ENCODE measurements around the gene SSB. TPM values are rescaled to one million over a fixed set of nuclear protein-coding genes. Genes with fewer than 3 reads are reported as not detected.

The SSB gene
- total and polyA plus RNA-seq, 9 of the 15 experiments (the other 6 are each of a cell fraction or from before 2014, with no cell fraction given) = 317 to 849 (median 515) TPM

DNA sequence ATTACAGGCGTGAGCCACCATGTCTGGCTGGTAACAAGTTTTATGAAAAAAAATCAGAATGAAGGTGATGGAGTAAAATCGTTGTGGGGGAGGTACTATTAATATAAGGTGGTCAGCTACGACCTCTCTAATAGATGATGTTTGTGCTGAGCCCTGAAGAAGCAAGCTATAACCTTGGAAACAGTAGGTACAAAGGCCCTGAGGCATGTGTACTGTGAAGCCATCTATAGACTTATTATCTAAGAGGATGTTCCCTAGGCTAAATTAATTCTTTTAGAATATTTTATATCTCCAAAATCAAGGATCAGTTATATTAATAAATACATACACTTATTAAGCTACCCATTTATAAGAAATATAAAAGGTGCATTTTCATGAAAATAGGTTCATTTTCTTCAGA, 23.3 kb upstream of the SSB start:
- Histone ChIP-seq H3K27me3 (ENCODE audit: control insufficient read depth in 2 of 2, insufficient read depth in 2 of 2, low read length in 2 of 2) (no peaks in the 10 kb centered on the region), H3K9me1 (ENCODE audit: control insufficient read depth, insufficient read depth, low read length) (no peaks in the 10 kb centered on the region), H3K27ac (ENCODE audit: extremely low read depth, low read depth, low read length) (peak overlapping the region; percentile 12; the same call in 2 of the 3 replicates), H3K4me3 (no peak overlapping the region), H4K20me1 (replicated peaks; ENCODE audit: control insufficient read depth, insufficient read depth, low read length) (no peaks in the 10 kb centered on the region), H3K79me2 (ENCODE audit: control insufficient read depth, insufficient read depth, low read length) (no peaks in the 10 kb centered on the region), H3K4me1 (replicated peaks in 1 of 2; ENCODE audit: control insufficient read depth in 2 of 2, insufficient read depth in 2 of 2, low read length in 2 of 2) (peaks cover 0 to 6% of the 10 kb centered on the region in 2 experiments; a peak in 1 of 5 replicates), H3K9ac (ENCODE audit: insufficient read depth in 1 of 2, low read depth in 2 of 2, low read length in 2 of 2) (no peak overlapping the region), H2AFZ (ENCODE audit: low read depth, low read length) (peak overlapping the region; percentile 73), H3K4me2 (ENCODE audit: insufficient read depth, low read length) (no peak overlapping the region), H3K9me3 (replicated peaks; ENCODE audit: control insufficient read depth, insufficient read depth, low read depth, low read length) (no peaks in the 10 kb centered on the region), H3K36me3 (ENCODE audit: control insufficient read depth, insufficient read depth, low read length) (no peaks in the 10 kb centered on the region)
- DNase-seq (ENCODE audit: extremely low read depth in 1 of 4, low spot score in 3 of 4) = no peak
- in situ Hi-C loops (cut with MboI) (no loop called here), intact Hi-C loops (cut with micrococcal nuclease) (no loop called here)
- TF ChIP-seq MAFG (tag; conservative IDR thresholded peaks at IDR 0.05) = no peak
- TF ChIP-seq RBM25 (IDR thresholded peaks at IDR 0.05; ENCODE audit: low read depth, low read length, severe bottlenecking) = peak; percentile 94
- ChIA-PET CTCF (ENCODE audit: low intra/inter-chr PET ratio) (no interaction called here), POLR2A (interaction anchor here (1.0 to 2.1 kb wide), 4 partner anchors 12 to 40 kb away, joined by 3 to 5 read pairs (median 4); no protein-coding TSS in a partner anchor)
- ATAC-seq = no peak
- WGBS (ENCODE audit: insufficient coverage, low coverage, missing lambda C conversion rate) = 61% methylated on average over 3 of the region's 3 CpGs
- no TSS peak for BruUV-seq (replicated peaks)
- FAIRE-seq = no peak

DNA sequence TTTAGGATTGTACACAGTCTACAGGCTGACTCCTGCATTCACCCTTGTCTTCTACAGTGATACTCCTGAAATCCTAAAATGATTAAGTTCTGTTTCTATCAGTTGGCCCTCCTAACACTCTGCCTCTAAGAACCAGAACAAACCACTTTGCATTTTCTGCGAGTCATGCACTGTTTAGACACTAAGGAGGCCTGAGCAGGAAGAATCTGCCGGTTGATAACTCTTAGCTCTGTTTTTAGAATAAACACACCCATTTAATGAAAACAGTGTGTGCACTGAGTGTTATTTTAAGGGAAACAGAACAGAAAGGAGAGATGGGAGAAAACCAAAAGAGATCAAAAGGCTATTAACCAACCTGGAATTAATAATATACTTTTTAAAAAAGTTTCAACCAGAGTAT, 22.9 kb upstream of the SSB start:
- no peaks in the 10 kb centered on the region for H4K20me1 ChIP-seq (replicated peaks; ENCODE audit: control insufficient read depth, insufficient read depth, low read length)
- peak overlapping the region; percentile 73 for H2AFZ ChIP-seq (ENCODE audit: low read depth, low read length)
- ATAC-seq (peak; percentile 88), DNase-seq (ENCODE audit: extremely low read depth in 1 of 4, low spot score in 3 of 4) (peak in 2 of 4 experiments; percentile 38 to 62), FAIRE-seq (no peak)
- BruUV-seq (replicated peaks) = no TSS peak
- no peaks in the 10 kb centered on the region for H3K9me1 ChIP-seq (ENCODE audit: control insufficient read depth, insufficient read depth, low read length)
- no peaks in the 10 kb centered on the region for H3K27me3 ChIP-seq (ENCODE audit: control insufficient read depth in 2 of 2, insufficient read depth in 2 of 2, low read length in 2 of 2)
- H3K79me2 ChIP-seq (ENCODE audit: control insufficient read depth, insufficient read depth, low read length) = no peaks in the 10 kb centered on the region
- ChIA-PET CTCF (ENCODE audit: low intra/inter-chr PET ratio) (no interaction called here), POLR2A (interaction anchor here (0.6 to 2.1 kb wide), 6 partner anchors 12 to 41 kb away, joined by 3 to 6 read pairs (median 4); partner anchors contain the start of gene SSB)
- H3K36me3 ChIP-seq (ENCODE audit: control insufficient read depth, insufficient read depth, low read length) = no peaks in the 10 kb centered on the region
- peaks cover 0 to 6% of the 10 kb centered on the region in 2 experiments; a peak in 1 of 5 replicates for H3K4me1 ChIP-seq (replicated peaks in 1 of 2; ENCODE audit: control insufficient read depth in 2 of 2, insufficient read depth in 2 of 2, low read length in 2 of 2)
- H3K27ac ChIP-seq (ENCODE audit: extremely low read depth, low read depth, low read length) = peak overlapping the region; percentile 12; the same call in 2 of the 3 replicates
- no peak overlapping the region for H3K4me3 ChIP-seq
- H3K9ac ChIP-seq (ENCODE audit: insufficient read depth in 1 of 2, low read depth in 2 of 2, low read length in 2 of 2) = no peak overlapping the region
- no peaks in the 10 kb centered on the region for H3K9me3 ChIP-seq (replicated peaks; ENCODE audit: control insufficient read depth, insufficient read depth, low read depth, low read length)
- H3K4me2 ChIP-seq (ENCODE audit: insufficient read depth, low read length) = no peak overlapping the region
- 3% methylated on average over 2 of the region's 2 CpGs for WGBS (ENCODE audit: insufficient coverage, low coverage, missing lambda C conversion rate)
- intact Hi-C loops (cut with micrococcal nuclease) (no loop called here), in situ Hi-C loops (cut with MboI) (no loop called here)
- TF ChIP-seq RBM34 (IDR thresholded peaks at IDR 0.05; ENCODE audit: borderline replicate concordance, insufficient read depth, low read length) = no peak
- TF ChIP-seq KDM2B (CRISPR knock-in tag; IDR thresholded peaks at IDR 0.05) = no peak
- TF ChIP-seq NFE2 (IDR thresholded peaks at IDR 0.05; ENCODE audit: low read depth) = peak; percentile 90
- peak; percentile 46; the same call in 1 of the 2 replicates for TF ChIP-seq MAFF (IDR thresholded peaks at IDR 0.05; ENCODE audit: low read length)
- TF ChIP-seq POLR2AphosphoS5 (IDR thresholded peaks at IDR 0.05; ENCODE audit: control insufficient read depth, insufficient read depth, low read depth, low read length) = no peak
- 0 out of 2 replicates have a peak, but pooled peaks have one; percentile 11 for TF ChIP-seq EP300 (IDR thresholded peaks at IDR 0.05; ENCODE audit: low read length)
- TF ChIP-seq, protein P1, sequence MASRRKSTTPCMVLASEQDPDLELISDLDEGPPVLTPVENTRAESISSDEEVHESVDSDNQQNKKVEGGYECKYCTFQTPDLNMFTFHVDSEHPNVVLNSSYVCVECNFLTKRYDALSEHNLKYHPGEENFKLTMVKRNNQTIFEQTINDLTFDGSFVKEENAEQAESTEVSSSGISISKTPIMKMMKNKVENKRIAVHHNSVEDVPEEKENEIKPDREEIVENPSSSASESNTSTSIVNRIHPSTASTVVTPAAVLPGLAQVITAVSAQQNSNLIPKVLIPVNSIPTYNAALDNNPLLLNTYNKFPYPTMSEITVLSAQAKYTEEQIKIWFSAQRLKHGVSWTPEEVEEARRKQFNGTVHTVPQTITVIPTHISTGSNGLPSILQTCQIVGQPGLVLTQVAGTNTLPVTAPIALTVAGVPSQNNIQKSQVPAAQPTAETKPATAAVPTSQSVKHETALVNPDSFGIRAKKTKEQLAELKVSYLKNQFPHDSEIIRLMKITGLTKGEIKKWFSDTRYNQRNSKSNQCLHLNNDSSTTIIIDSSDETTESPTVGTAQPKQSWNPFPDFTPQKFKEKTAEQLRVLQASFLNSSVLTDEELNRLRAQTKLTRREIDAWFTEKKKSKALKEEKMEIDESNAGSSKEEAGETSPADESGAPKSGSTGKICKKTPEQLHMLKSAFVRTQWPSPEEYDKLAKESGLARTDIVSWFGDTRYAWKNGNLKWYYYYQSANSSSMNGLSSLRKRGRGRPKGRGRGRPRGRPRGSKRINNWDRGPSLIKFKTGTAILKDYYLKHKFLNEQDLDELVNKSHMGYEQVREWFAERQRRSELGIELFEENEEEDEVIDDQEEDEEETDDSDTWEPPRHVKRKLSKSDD (conservative IDR thresholded peaks at IDR 0.05; ENCODE audit: low read length) = no peak
- TF ChIP-seq TOE1 (IDR thresholded peaks at IDR 0.05; ENCODE audit: borderline replicate concordance) = no peak
- no peak for TF ChIP-seq TOE1 (CRISPR knock-in tag; IDR thresholded peaks at IDR 0.05; ENCODE audit: borderline replicate concordance, low read depth)
- TF ChIP-seq, protein P2, sequence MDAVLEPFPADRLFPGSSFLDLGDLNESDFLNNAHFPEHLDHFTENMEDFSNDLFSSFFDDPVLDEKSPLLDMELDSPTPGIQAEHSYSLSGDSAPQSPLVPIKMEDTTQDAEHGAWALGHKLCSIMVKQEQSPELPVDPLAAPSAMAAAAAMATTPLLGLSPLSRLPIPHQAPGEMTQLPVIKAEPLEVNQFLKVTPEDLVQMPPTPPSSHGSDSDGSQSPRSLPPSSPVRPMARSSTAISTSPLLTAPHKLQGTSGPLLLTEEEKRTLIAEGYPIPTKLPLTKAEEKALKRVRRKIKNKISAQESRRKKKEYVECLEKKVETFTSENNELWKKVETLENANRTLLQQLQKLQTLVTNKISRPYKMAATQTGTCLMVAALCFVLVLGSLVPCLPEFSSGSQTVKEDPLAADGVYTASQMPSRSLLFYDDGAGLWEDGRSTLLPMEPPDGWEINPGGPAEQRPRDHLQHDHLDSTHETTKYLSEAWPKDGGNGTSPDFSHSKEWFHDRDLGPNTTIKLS (IDR thresholded peaks at IDR 0.05; ENCODE audit: borderline replicate concordance, low read depth) = no peak
